HPDE6-E6E7 (cell line): ENCODE measurements around the gene PLA2G5.
A peak's percentile ranks its signal among the peaks of the same experiment; 100 is the strongest.

Source experiments
- DNase-seq: peaks from one replicate; pipeline ENCODE4 v3.0.0; 2011; ENCODE audit warnings: missing footprints; ENCODE audit errors: extremely low spot score

Gene PLA2G5

GRCh38 chr1:20090119-20090518, 20.1 kb downstream of the PLA2G5 start:
- no peak for DNase-seq

GRCh38 chr1:20090641-20091040, 20.6 kb downstream of the PLA2G5 start:
- no peak for DNase-seq

DNA sequence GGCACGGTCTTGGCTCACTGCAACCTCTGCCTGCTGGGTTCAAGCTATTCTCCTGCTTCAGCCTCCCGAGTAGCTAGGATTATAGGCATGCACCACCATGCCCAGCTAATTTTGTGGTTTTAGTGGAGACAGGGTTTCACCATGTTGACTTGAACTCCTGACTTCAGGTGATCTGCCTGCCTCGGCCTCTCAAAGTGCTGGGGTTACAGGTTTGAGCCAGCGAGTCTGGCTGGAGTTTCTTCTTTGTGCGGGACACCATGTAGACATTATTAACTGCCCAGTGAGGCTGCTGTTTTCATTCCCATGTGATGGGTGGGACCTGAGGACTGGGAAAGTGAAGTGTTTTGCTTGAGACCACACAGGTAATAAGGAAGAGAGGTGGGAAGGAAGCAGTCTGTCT, 23.3 kb downstream of the PLA2G5 start:
- DNase-seq: no peak

DNA sequence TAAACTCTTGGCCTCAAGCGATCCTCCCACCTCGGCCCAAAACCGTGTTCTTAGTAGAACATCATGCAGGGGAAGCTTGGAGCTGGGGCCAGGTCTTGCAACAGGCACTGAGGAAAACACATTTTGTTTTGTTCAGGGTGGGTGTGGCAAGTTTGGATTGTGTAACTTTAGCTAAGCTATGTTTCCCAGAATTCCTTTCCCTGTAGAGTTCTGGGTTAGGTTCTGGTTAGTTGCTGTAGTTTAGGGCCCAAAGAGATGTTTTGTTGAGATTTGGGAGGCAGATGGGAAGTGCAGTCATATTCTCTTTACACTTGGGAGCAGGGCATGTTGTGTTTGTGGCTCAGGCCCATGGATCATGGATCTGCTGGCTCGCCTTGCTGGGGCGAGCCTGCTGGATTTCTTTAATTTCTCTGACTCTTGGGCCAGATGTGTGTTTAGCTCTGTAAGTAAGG, 24.0 kb downstream of the PLA2G5 start:
- no peak for DNase-seq

GRCh38 chr1:20095564-20096434, 25.8 kb downstream of the PLA2G5 start:
- DNase-seq: no peak

- DNase-seq: no peak
Observed at GRCh38 chr1:20096840-20097447, 26.9 kb downstream of the PLA2G5 start.

DNA sequence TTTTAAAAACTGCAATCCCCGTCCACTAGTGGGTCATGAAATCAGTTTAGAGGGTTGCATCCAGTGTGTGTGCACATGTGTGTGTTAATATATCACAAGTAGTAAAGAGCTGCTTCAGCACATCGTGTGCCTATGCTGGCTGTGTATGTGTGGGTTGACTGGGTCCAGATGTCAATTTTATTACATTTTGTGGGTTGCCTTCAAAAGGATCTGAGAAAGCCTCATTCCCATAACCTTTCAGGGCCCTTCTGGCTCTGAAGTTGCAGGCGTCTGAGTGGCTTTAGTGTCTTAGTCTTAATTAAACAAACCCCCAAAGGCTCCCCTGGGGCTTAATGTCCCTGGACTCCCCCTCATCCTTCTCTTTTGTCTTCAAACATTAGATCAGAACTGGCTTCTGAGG, 29.5 kb downstream of the PLA2G5 start:
- DNase-seq: no peak

GRCh38 chr1:20100632-20101355, 30.8 kb downstream of the PLA2G5 start:
- peak; percentile 71 for DNase-seq

GRCh38 chr1:20102875-20103274, 32.9 kb downstream of the PLA2G5 start:
- peak; percentile 40 for DNase-seq

DNA sequence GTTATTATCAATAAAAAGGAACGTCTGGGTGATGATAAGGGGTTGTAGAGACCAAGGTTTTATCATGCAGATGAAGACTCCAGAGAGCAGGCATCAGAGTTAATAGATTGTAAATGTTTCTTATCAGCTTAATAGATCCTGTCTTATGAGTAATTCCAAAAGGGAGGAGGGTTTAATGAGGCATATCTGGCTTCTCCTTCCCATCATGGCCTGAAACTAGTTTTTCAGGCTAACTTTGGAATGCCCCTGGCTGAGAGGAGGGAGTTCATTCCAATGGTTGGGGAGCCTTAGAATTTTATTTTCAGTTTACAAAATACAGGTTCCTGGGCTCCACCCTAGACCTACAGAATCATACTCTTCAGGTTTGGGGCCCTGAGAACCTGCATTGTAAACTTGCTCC, 35.9 kb downstream of the PLA2G5 start:
- no peak for DNase-seq

DNA sequence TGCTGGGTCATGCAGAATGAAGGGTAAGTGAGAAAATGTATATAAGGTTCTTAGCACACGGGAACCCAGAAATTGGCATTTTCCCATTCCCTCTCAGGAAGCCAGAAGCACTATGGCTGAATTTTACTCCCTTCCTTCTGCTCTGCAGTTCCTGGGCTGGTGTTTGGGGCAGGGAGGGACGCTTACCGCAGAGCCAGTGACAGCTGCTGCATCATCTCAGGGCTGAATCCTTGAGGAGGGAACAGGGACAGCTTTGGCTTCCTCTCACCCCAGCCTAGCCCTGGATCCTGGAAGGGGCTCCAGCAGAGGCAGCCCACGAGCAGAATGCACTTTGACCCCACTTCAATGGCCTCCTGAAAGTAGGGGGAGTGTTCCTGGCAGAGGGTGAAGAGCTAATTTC, 37.4 kb downstream of the PLA2G5 start:
- DNase-seq: no peak

DNA sequence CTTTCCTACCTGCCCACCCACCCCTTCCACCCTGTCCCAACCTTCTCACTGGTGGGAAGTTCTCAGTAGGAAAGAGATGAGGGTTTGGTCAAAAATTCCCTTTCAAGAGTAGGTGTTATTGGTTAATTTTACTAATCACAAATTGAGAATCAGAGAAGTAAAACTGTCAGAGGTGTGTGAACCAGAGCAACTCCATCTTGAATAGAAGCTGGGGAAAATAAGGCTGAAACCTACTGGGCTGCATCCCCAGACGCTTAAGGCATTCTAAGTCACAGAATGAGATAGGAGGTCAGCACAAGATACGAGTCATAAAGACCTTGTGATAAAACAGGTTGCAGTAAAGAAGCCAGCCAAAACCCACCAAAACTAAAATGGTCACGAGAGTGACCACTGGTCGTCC, 37.8 kb downstream of the PLA2G5 start:
- no peak for DNase-seq

DNA sequence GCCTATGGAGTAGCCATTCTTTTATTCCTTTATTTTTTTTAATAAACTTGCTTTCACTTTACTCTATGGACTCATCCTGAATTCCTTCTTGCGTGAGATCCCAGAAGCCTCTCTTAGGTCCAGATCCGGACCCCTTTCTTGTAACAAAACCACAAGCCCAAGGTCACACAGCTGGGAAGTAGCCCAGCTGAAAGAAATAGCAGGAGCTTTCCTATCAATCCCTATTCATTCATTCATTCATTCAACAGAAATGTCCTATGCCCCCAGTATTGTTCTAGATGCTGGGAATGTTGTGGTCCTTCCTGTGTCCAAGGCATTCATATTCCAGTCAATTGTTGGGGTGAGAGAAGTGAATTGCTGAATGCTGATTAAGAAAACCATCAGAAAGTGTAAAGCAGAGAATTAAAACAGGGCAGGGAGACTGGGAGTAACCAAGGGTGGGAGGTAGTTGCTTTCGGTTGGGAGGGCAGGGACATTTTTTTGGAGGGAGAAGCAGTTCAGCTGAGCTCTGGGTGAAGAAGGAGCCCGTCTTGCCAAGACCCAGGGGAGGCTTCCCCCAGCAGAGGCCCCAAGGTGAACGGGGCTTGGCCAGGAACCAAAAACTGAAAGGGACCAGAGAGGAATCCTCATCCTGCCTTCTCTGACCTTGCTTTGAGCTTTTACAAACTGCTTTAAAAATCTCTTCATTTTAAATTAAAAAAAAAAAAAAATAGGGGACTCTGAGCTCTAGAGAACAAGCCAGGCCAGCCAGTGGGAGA, 38.6 kb downstream of the PLA2G5 start:
- no peak for DNase-seq

- DNase-seq: no peak
Observed at GRCh38 chr1:20109223-20109856, 39.3 kb downstream of the PLA2G5 start.

- DNase-seq: peak; percentile 60
Observed at GRCh38 chr1:20110679-20111078, 40.7 kb downstream of the PLA2G5 start.

DNA sequence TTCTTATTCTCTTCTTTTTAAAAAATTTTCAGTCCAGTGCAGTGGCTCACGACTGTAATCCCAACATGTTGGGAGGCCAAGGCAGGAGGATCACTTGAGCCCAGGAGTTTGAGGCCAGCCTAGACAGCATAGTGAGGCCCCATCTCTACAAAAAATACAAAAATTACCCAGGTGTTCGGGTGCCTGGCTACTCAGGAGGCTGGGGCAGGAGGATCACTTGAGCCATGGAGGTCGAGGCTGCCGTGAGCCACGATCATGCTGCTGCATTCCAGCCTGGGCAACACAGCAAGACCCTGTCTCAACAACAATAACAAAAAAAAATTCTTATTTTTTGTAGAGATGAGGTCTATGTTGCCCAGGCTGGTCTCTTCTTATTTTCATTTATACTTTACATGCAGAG, 41.5 kb downstream of the PLA2G5 start:
- DNase-seq: no peak

GRCh38 chr1:20112279-20113000, 42.4 kb downstream of the PLA2G5 start:
- no peak for DNase-seq

- DNase-seq: no peak
Observed at GRCh38 chr1:20114021-20114648, 44.1 kb downstream of the PLA2G5 start.

DNA sequence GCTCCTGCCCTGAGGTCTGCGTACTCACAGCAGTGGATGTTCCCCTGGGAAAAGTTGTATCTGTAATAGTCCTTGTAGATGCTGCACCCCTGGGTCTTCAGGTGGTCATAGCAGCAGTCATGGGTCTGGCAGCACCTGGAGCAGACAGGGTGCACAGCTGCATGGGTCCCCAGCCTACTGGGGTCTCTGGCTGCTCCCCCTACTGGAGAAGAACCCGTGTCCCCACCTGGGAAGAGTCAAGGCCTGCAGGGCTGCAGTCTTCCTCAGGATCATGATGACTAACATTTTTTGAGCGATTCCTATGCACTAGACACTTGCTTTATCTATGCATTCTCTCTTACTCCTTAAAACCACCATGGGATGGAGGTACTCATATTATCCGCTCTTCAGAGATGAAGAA, 45.5 kb downstream of the PLA2G5 start:
- DNase-seq: no peak

DNA sequence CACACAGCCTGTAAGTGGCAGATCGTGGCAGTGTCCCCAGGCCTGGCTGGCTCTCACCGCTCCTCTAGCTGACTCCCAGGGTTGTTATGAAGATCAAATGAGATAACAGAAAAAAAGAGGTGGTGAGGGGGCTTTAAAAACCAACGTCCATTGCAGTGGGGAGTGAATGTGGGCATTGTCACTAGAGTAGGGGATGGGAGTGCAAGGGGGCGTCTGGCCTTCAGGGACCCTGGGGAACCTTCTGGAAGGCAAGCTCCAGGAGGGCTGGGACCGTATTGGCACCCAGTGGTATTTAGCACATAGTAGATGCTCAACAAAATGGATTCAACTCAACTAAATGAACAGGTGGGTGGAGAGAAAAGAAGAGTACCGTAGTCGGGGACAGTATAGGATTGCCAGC, 45.9 kb downstream of the PLA2G5 start:
- DNase-seq: no peak
